ENCODE results near the gene PICALM. TPM values are rescaled to one million over a fixed set of nuclear protein-coding genes. Genes with fewer than 3 reads are reported as not detected.
"Not testable (repeated sequence)": the region's sequence is repeated elsewhere in the genome, so short reads cannot be mapped to it uniquely, and the experiment has no call there.

Gene PICALM
- total RNA-seq, 4 donors from 2014 or later = 128 to 196 (median 143) TPM

DNA sequence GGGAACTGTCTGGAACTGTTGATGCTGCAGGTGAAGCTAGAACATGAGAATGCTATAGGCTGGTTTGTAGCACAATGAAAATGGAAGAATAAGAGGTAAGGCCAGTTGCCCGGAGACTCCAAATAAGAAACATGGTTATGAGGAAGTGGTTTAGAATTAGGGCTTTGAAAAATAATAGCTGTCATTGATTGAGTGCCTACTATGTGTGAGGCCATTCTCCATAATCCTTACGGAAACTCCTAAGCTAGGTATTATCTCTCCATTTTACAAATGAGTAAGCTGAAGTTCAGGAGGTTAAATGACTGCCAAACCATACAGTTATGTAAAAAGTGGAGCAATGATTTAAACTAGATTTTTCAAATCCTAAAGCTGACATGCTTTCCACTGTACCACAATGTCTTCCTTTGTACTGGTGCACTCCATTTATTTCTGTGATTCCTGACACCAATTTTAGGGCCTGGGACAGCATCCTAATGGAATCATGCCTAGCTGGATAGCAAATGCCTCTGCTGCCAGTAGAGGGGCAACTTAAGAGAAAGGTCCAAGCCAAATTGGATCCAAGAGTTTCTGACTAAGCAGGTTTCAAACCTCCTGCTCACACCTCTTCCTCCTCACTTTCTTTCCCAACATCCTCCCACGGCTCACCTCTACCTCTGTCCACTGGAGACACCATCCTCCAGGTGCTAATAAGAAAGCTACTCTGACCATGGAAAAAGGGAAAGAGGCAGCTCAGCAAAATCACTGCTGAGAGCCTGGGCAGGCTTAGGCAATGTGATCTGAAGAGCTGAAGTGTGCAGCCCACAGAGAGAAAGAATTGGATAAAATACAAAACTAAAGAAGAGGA, 46.9 kb upstream of the PICALM start:
- no peaks in the 10 kb centered on the region for H3K36me3 ChIP-seq
- TF ChIP-seq, protein P1, sequence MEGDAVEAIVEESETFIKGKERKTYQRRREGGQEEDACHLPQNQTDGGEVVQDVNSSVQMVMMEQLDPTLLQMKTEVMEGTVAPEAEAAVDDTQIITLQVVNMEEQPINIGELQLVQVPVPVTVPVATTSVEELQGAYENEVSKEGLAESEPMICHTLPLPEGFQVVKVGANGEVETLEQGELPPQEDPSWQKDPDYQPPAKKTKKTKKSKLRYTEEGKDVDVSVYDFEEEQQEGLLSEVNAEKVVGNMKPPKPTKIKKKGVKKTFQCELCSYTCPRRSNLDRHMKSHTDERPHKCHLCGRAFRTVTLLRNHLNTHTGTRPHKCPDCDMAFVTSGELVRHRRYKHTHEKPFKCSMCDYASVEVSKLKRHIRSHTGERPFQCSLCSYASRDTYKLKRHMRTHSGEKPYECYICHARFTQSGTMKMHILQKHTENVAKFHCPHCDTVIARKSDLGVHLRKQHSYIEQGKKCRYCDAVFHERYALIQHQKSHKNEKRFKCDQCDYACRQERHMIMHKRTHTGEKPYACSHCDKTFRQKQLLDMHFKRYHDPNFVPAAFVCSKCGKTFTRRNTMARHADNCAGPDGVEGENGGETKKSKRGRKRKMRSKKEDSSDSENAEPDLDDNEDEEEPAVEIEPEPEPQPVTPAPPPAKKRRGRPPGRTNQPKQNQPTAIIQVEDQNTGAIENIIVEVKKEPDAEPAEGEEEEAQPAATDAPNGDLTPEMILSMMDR (IDR thresholded peaks at IDR 0.05) = no peak
- no peaks in the 10 kb centered on the region for H3K9me3 ChIP-seq
- no peak overlapping the region for H3K27ac ChIP-seq
- DNase-seq = no peak
- peaks cover 0 to 28% (median 13%) of the 10 kb centered on the region in 3 donors for H3K4me1 ChIP-seq
- H3K4me3 ChIP-seq = no peak overlapping the region
- no peaks in the 10 kb centered on the region for H3K27me3 ChIP-seq
- WGBS, 2 donors = 37 to 54% methylated on average over 3 of the region's 3 CpGs
- intact Hi-C loops (cut with DNase I) = no loop called here

GRCh38 chr11:86108890-86109638, 40.2 kb upstream of the PICALM start:
- TF ChIP-seq POLR2A (IDR thresholded peaks at IDR 0.05) = no peak
- TF ChIP-seq, protein P1 (IDR thresholded peaks at IDR 0.05) = no peak
- intact Hi-C loops (cut with DNase I) = no loop called here
- 87 to 93% methylated on average over 13 of the region's 13 CpGs for WGBS, 2 donors

GRCh38 chr11:86108191-86108590, 39.3 kb upstream of the PICALM start:
- DNase-seq = no peak
- H3K9me3 ChIP-seq = no peaks in the 10 kb centered on the region
- H3K4me3 ChIP-seq = no peak overlapping the region
- no peak for TF ChIP-seq POLR2A (IDR thresholded peaks at IDR 0.05)
- TF ChIP-seq, protein P1 (IDR thresholded peaks at IDR 0.05) = no peak
- WGBS, 2 donors = 58 to 75% methylated on average over 3 of the region's 3 CpGs
- no peak overlapping the region for H3K27ac ChIP-seq
- H3K36me3 ChIP-seq = no peaks in the 10 kb centered on the region
- H3K27me3 ChIP-seq = no peaks in the 10 kb centered on the region
- no peaks in the 10 kb centered on the region for H3K4me1 ChIP-seq
- intact Hi-C loops (cut with DNase I) = no loop called here

More at GRCh38 chr11:86108890-86109638, 40.2 kb upstream of the PICALM start:
- no peak for DNase-seq
- no peaks in the 10 kb centered on the region for H3K36me3 ChIP-seq
- no peak overlapping the region for H3K27ac ChIP-seq
- no peaks in the 10 kb centered on the region for H3K9me3 ChIP-seq
- no peak overlapping the region for H3K4me3 ChIP-seq
- no peaks in the 10 kb centered on the region for H3K27me3 ChIP-seq
- no peaks in the 10 kb centered on the region for H3K4me1 ChIP-seq

DNA sequence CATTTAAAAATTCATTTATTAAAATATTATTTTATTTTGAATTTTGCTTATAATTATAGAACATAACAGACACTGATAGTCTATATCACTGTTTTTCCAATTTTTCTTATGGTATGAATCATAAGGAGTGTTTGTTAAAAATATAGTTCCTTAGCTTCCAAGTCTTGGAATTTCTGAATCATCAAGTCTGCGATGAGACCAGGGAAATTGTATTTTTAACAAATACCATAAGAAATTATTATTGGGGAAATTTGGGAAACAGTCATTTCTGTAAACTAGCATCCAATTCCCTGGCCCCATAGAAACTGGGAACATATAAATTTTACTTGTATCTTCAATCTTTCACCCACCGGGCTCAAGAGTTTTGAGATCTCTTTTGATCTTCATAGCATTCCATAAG, 38.0 kb upstream of the PICALM start:
- peaks cover 0 to 5% (median 0%) of the 10 kb centered on the region in 3 donors for H3K4me1 ChIP-seq
- no peak overlapping the region for H3K4me3 ChIP-seq
- H3K27me3 ChIP-seq = no peaks in the 10 kb centered on the region
- no peak overlapping the region for H3K27ac ChIP-seq
- intact Hi-C loops (cut with DNase I) = no loop called here
- DNase-seq = no peak
- no peaks in the 10 kb centered on the region for H3K9me3 ChIP-seq
- TF ChIP-seq, protein P1 (IDR thresholded peaks at IDR 0.05) = no peak
- TF ChIP-seq POLR2A (IDR thresholded peaks at IDR 0.05) = no peak
- 64 to 76% methylated on average over 2 of the region's 2 CpGs for WGBS, 2 donors
- H3K36me3 ChIP-seq = no peaks in the 10 kb centered on the region

DNA sequence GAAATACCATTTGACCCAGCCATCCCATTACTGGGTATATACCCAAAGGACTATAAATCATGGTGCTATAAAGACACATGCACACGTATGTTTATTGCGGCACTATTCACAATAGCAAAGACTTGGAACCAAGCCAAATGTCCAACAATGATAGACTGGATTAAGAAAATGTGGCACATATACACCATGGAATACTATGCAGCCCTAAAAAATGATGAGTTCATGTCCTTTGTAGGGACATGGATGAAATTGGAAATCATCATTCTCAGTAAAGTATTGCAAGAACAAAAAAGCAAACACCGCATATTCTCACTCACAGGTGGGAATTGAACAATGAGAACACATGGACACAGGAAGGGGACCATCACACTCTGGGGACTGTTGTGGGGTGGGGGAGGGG, 37.1 kb upstream of the PICALM start:
- H3K27me3 ChIP-seq; DNase-seq; H3K27ac ChIP-seq; H3K36me3 ChIP-seq; H3K4me3 ChIP-seq; intact Hi-C loops (cut with DNase I); H3K9me3 ChIP-seq: not testable (repeated sequence)
- H3K4me1 ChIP-seq = peaks cover 0 to 13% (median 0%) of the 10 kb centered on the region in 3 donors
- 72 to 100% methylated on average over 1 to 3 of the region's 3 CpGs for WGBS, 2 donors

- intact Hi-C loops (cut with DNase I); H3K27ac ChIP-seq; H3K4me3 ChIP-seq; H3K36me3 ChIP-seq; H3K27me3 ChIP-seq; DNase-seq; H3K9me3 ChIP-seq: not testable (repeated sequence)
- peaks cover 0 to 13% (median 0%) of the 10 kb centered on the region in 3 donors for H3K4me1 ChIP-seq
- no CpG with 5 or more reads among the region's 2 CpGs for WGBS, 2 donors
Observed at GRCh38 chr11:86105601-86106000, 36.7 kb upstream of the PICALM start.
